HG03135 (cell line): ENCODE results near the gene NFIC.
A peak's percentile ranks its signal among the peaks of the same experiment; 100 is the strongest.

Source experiments
- ATAC-seq: cut with Tn5 transposase; IDR thresholded peaks from one replicate; pipeline ENCODE4 v1.9.1; 2021; ENCODE audit warnings: mild to moderate bottlenecking, moderate library complexity; ENCODE audit not compliant: unreplicated experiment

NFIC gene

GRCh38 chr19:3481241-3482090 is 115.1 kb downstream of the NFIC start:
- ATAC-seq, result no peak

GRCh38 chr19:3482507-3483225 is 116.3 kb downstream of the NFIC start:
- no peak for ATAC-seq

GRCh38 chr19:3483226-3483628 is 116.8 kb downstream of the NFIC start, which contains the start of gene SMIM44:
TSS of gene SMIM44 (minus strand) at chr19:3483441. CDS start at chr19:3483403, 38 bp downstream.
- no peak for ATAC-seq

GRCh38 chr19:3491396-3492119 is 125.2 kb downstream of the NFIC start:
- ATAC-seq, result no peak

- ATAC-seq, result no peak
Observed at GRCh38 chr19:3492131-3492839, 125.9 kb downstream of the NFIC start.

- no peak for ATAC-seq
Observed at GRCh38 chr19:3492919-3493318, 126.5 kb downstream of the NFIC start.

GRCh38 chr19:3493651-3494050 is 127.3 kb downstream of the NFIC start:
- no peak for ATAC-seq

GRCh38 chr19:3494051-3494450 is 127.7 kb downstream of the NFIC start:
- no peak for ATAC-seq

- ATAC-seq, result no peak
Observed at GRCh38 chr19:3494559-3494958, 128.2 kb downstream of the NFIC start.

- no peak for ATAC-seq
Observed at GRCh38 chr19:3496392-3497273, 130.2 kb downstream of the NFIC start.

GRCh38 chr19:3497757-3498520 is 131.6 kb downstream of the NFIC start:
- no peak for ATAC-seq

- peak; percentile 5 for ATAC-seq
Observed at GRCh38 chr19:3499738-3500428, 133.5 kb downstream of the NFIC start.

GRCh38 chr19:3500429-3501101 is 134.2 kb downstream of the NFIC start, which contains the start of gene DOHH:
TSS of gene DOHH (minus strand) at chr19:3500674. CDS start at chr19:3496814, 3,860 bp downstream.
- peak; percentile 81 for ATAC-seq

- ATAC-seq, result no peak
Observed at GRCh38 chr19:3501780-3502179, 135.4 kb downstream of the NFIC start.

- ATAC-seq, result no peak
Observed at GRCh38 chr19:3503036-3503572, 136.7 kb downstream of the NFIC start.

- ATAC-seq, result no peak
Observed at GRCh38 chr19:3504735-3505134, 138.4 kb downstream of the NFIC start.

- peak; percentile 86 for ATAC-seq
Observed at GRCh38 chr19:3505598-3506383, 139.4 kb downstream of the NFIC start, which contains the start of gene FZR1. TSS of gene FZR1 (plus strand) at chr19:3506311. CDS start at chr19:3522990, 16,679 bp downstream.
